Esophagus muscularis mucosa (tissue), 4 donors: ENCODE results near the gene PLXNA4.

Experiments used
- CTCF ChIP-seq, 3 experiments: fragments of 200-600 bp in 2 of 3; fragments of 450-650 bp in 1 of 3; sonication (generic) in 2 of 3; IDR thresholded peaks; one replicate each; pipeline ENCODE4 v1.5.1; 2017 to 2019; ENCODE audit warnings: antibody characterized with exemption in 3 of 3, mild to moderate bottlenecking in 2 of 3, moderate library complexity in 1 of 3
- EP300 ChIP-seq: sonication (generic); formaldehyde crosslinking; IDR thresholded peaks from one replicate; pipeline ENCODE4 v1.6.1; 2017; ENCODE audit warnings: antibody characterized with exemption
- POLR2A ChIP-seq: fragments of 450-650 bp; IDR thresholded peaks from one replicate; pipeline ENCODE4 v1.6.1; 2017; ENCODE audit warnings: antibody characterized with exemption, moderate library complexity, mild to moderate bottlenecking, low read depth

- TF ChIP-seq CTCF (IDR thresholded peaks at IDR 0.05) = no peak
- TF ChIP-seq POLR2A = no peak
- no peak for TF ChIP-seq EP300
Observed at GRCh38 chr7:132456418-132456817, 119.9 kb downstream of the PLXNA4 start.
